ENCODE data around the gene SAMMSON. TPM values are rescaled to one million over a fixed set of nuclear protein-coding genes. Genes with fewer than 3 reads are reported as not detected.

The SAMMSON gene
- total RNA-seq, 4 donors from 2014 or later: not detected

GRCh38 chr3:69993757-69994156 lies 5.8 kb upstream of the SAMMSON start:
- ATAC-seq (ENCODE audit: low FRiP score): no peak
- no peak for TF ChIP-seq CTCF (IDR thresholded peaks at IDR 0.05)
- DNase-seq (ENCODE audit: low spot score): no peak

- TF ChIP-seq CTCF (IDR thresholded peaks at IDR 0.05): no peak
- ATAC-seq (ENCODE audit: low FRiP score): no peak
Measured at GRCh38 chr3:69994919-69995318, 4.6 kb upstream of the SAMMSON start.

GRCh38 chr3:69997631-69998307 lies 1.8 kb upstream of the SAMMSON start:
- no peak for TF ChIP-seq CTCF (IDR thresholded peaks at IDR 0.05)
- no peak for DNase-seq (ENCODE audit: low spot score)
- no peak for ATAC-seq (ENCODE audit: low FRiP score)

More at GRCh38 chr3:69994919-69995318, 4.6 kb upstream of the SAMMSON start:
- DNase-seq (ENCODE audit: low spot score): no peak

- no peak for DNase-seq (ENCODE audit: low spot score)
- no peak for ATAC-seq (ENCODE audit: low FRiP score)
- TF ChIP-seq CTCF (IDR thresholded peaks at IDR 0.05): no peak
Measured at GRCh38 chr3:69998759-69999139, 784 bp upstream of the SAMMSON start.

- no peak for ATAC-seq (ENCODE audit: low FRiP score)
- TF ChIP-seq CTCF (IDR thresholded peaks at IDR 0.05): no peak
- DNase-seq (ENCODE audit: low spot score): no peak
Measured at GRCh38 chr3:70000028-70000410, 486 bp downstream of the SAMMSON start.

GRCh38 chr3:70000563-70001081 lies 1.1 kb downstream of the SAMMSON start:
- no peak for TF ChIP-seq CTCF (IDR thresholded peaks at IDR 0.05)
- DNase-seq (ENCODE audit: low spot score) (no peak), ATAC-seq (ENCODE audit: low FRiP score) (no peak)

GRCh38 chr3:70003119-70003518 lies 3.6 kb downstream of the SAMMSON start:
- ATAC-seq (ENCODE audit: low FRiP score) (no peak), DNase-seq (ENCODE audit: low spot score) (no peak)

More at GRCh38 chr3:70003119-70003518, 3.6 kb downstream of the SAMMSON start:
- no peak for TF ChIP-seq CTCF (IDR thresholded peaks at IDR 0.05)

Data from omental fat pad (tissue), 4 donors.